IPS-15b (cell line): ENCODE measurements around the gene ALDH6A1.

Experiments
- H3K27me3 ChIP-seq: one replicate; pipeline ENCODE4 v1.6.1; 2013; ENCODE audit warnings: low read length; ENCODE audit not compliant: control insufficient read depth, insufficient read depth
- H3K36me3 ChIP-seq: one replicate; pipeline ENCODE4 v1.6.1; 2013; ENCODE audit warnings: low read length; ENCODE audit not compliant: control insufficient read depth, insufficient read depth
- H3K4me1 ChIP-seq: one replicate; pipeline ENCODE4 v1.6.1; 2013; ENCODE audit warnings: mild to moderate bottlenecking, low read length; ENCODE audit not compliant: control insufficient read depth, insufficient read depth
- H3K4me3 ChIP-seq: one replicate; pipeline ENCODE4 v1.5.1; 2013; ENCODE audit warnings: low read depth, low read length
- H3K9ac ChIP-seq: one replicate; pipeline ENCODE4 v1.6.1; 2013; ENCODE audit warnings: low read depth, mild to moderate bottlenecking, low read length
- H3K9me3 ChIP-seq: one replicate; pipeline ENCODE4 v1.6.1; 2013; ENCODE audit warnings: mild to moderate bottlenecking, low read length; ENCODE audit not compliant: control insufficient read depth, insufficient read depth

ALDH6A1 gene

GRCh38 chr14:74008843-74009499 is 75.3 kb downstream of the ALDH6A1 start:
- H3K27me3 ChIP-seq, result no peaks in the 10 kb centered on the region
- no peaks in the 10 kb centered on the region for H3K4me1 ChIP-seq
- no peak overlapping the region for H3K9ac ChIP-seq
- H3K36me3 ChIP-seq, result no peaks in the 10 kb centered on the region
- no peak overlapping the region for H3K4me3 ChIP-seq
- H3K9me3 ChIP-seq, result no peaks in the 10 kb centered on the region
